Activated CD4-positive, alpha-beta memory T cell treated with anti-CD3 and anti-CD28 coated beads for 36 hours (primary cell): ENCODE measurements around the gene SIRT2. TPM values are rescaled to one million over a fixed set of nuclear protein-coding genes. Genes with fewer than 3 reads are reported as not detected.

Experiments used
- CTCF ChIA-PET: fragments of 350-600 bp; sonication (Branson Sonifier 250); formaldehyde crosslinking; loops from one replicate; lab custom pipeline; 2021; ENCODE audit warnings: antibody characterized with exemption, inconsistent platforms; lab: Charles Lee
- POLR2A ChIA-PET: fragments of 350-600 bp; sonication (Branson Sonifier 250); formaldehyde crosslinking; loops from one replicate; lab custom pipeline; 2021; ENCODE audit warnings: antibody characterized with exemption; lab: Charles Lee
- DNase-seq: peaks from one replicate; pipeline ENCODE4 v3.0.0-alpha.2; 2020
- H3K27ac Mint-ChIP-seq: one replicate; pipeline ENCODE4 v1.8.0; 2021; ENCODE audit warnings: mixed read lengths
- H3K27me3 Mint-ChIP-seq: one replicate; pipeline ENCODE4 v1.8.0; 2021; ENCODE audit warnings: mixed read lengths
- H3K36me3 Mint-ChIP-seq: one replicate; pipeline ENCODE4 v1.8.0; 2021; ENCODE audit warnings: mixed read lengths
- H3K4me1 Mint-ChIP-seq: one replicate; pipeline ENCODE4 v1.8.0; 2021; ENCODE audit warnings: low read depth, mixed read lengths
- H3K4me3 Mint-ChIP-seq: one replicate; pipeline ENCODE4 v1.8.0; 2021; ENCODE audit warnings: mild to moderate bottlenecking, mixed read lengths
- H3K9me3 Mint-ChIP-seq: one replicate; pipeline ENCODE4 v1.8.0; 2021; ENCODE audit warnings: mixed read lengths
- intact Hi-C: fragments of 100-400 bp; cut with micrococcal nuclease; formaldehyde crosslinking; loops from one replicate; pipeline ENCODE4 v1.15.1; 2023
- total RNA-seq, 2 experiments: library from RNA; stranded (reverse); gene quantifications; one replicate each; pipeline ENCODE4 v1.2.3, GENCODE V29; 2021

The SIRT2 gene
- total RNA-seq, 2 experiments from 2014 or later, result 23.5 to 24.6 TPM

DNA sequence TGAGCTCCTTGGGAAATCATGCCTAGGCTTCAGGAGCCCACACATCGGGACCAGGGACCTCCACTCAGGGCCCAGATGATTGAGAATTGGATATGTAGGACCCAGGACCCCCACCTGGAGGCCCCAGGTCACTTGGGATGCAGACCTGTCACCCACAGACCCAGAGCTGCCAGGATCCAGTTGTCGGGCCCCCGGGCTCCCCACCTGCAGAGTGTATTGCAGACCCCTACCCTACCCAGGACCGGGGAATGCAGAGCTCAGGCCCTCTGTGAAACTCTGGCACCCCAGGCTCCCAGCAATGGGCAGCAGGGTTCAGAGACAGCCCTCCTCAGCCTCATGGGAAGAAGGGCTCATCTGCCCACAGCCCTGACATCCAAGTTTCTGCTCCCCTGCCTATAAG, 6.2 kb upstream of the SIRT2 start:
- Mint-ChIP-seq H3K27ac (no peak overlapping the region), H3K4me3 (no peak overlapping the region), H3K9me3 (no peaks in the 10 kb centered on the region), H3K36me3 (peaks cover 40% of the 10 kb centered on the region), H3K4me1 (peaks cover 20% of the 10 kb centered on the region), H3K27me3 (no peaks in the 10 kb centered on the region)
- intact Hi-C loops, result no loop called here
- ChIA-PET POLR2A (interaction anchor here (0.7 kb wide), 1 partner anchor 136 kb away, joined by 3 read pairs; no protein-coding TSS in a partner anchor), CTCF (interaction anchor here (1.2 kb wide), 1 partner anchor 18 kb away, joined by 6 read pairs; no protein-coding TSS in a partner anchor)
- no peak for DNase-seq

GRCh38 chr19:38904581-38905539, 5.4 kb upstream of the SIRT2 start:
- CTCF ChIA-PET, result interaction anchor here (1.2 kb wide), 1 partner anchor 18 kb away, joined by 6 read pairs; no protein-coding TSS in a partner anchor
- no peaks in the 10 kb centered on the region for H3K27me3 Mint-ChIP-seq
- no peak overlapping the region for H3K4me3 Mint-ChIP-seq
- no peaks in the 10 kb centered on the region for H3K9me3 Mint-ChIP-seq
- POLR2A ChIA-PET, result no interaction called here
- intact Hi-C loops, result no loop called here
- peaks cover 40% of the 10 kb centered on the region for H3K36me3 Mint-ChIP-seq
- peak overlapping the region; percentile 49 for H3K27ac Mint-ChIP-seq
- DNase-seq, result no peak
- H3K4me1 Mint-ChIP-seq, result peaks cover 20% of the 10 kb centered on the region

DNA sequence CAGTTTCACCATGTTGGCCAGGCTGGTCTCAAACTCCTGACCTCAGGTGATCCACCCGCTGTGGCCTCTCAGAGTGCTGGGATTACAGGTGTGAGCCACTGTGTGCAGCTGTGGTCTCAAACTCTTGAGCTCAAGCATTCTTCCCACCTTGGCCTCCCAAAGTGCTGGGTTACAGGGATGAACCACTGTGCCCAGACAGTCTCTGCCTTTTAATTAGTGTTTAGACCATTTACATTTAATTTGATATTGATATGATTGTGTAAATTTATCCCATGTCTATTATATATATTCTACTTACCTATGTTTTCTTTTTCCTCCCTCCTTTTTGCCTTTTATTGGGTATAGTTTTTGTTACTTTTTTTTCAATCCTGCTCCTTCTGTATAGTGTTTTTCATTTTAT, 2.3 kb upstream of the SIRT2 start:
- intact Hi-C loops, result no loop called here
- peak overlapping the region; percentile 35 for H3K4me3 Mint-ChIP-seq
- peaks cover 33% of the 10 kb centered on the region for H3K4me1 Mint-ChIP-seq
- ChIA-PET CTCF (interaction anchor here (2.0 to 3.9 kb wide), 3 partner anchors 14 to 499 kb away, joined by 9 to 56 read pairs (median 30); partner anchors contain the start of genes FAM98C, MRPS12 and SARS2), POLR2A (no interaction called here)
- H3K27ac Mint-ChIP-seq, result no peak overlapping the region
- DNase-seq, result no peak
- H3K27me3 Mint-ChIP-seq, result no peaks in the 10 kb centered on the region
- peaks cover 20% of the 10 kb centered on the region for H3K36me3 Mint-ChIP-seq
- no peaks in the 10 kb centered on the region for H3K9me3 Mint-ChIP-seq

GRCh38 chr19:38900743-38901190, 1.3 kb upstream of the SIRT2 start:
- Mint-ChIP-seq H3K4me1 (peaks cover 33% of the 10 kb centered on the region), H3K4me3 (peak overlapping the region; percentile 95), H3K9me3 (no peaks in the 10 kb centered on the region), H3K36me3 (peaks cover 17% of the 10 kb centered on the region), H3K27ac (no peak overlapping the region), H3K27me3 (no peaks in the 10 kb centered on the region)
- no peak for DNase-seq
- ChIA-PET CTCF (interaction anchor here (0.9 to 3.9 kb wide), 8 partner anchors 13 to 573 kb away, joined by 3 to 56 read pairs (median 8); partner anchors contain the start of genes FAM98C, MRPS12 and SARS2), POLR2A (interaction anchor here (0.6 to 1.6 kb wide), 9 partner anchors 13 to 241 kb away, joined by 3 to 6 read pairs (median 3); partner anchors contain the start of genes MRPS12, RINL and SARS2)
- intact Hi-C loops, result no loop called here

GRCh38 chr19:38900202-38900629, 798 bp upstream of the SIRT2 start:
- CTCF ChIA-PET, result interaction anchor here (0.7 to 3.9 kb wide), 9 partner anchors 13 to 574 kb away, joined by 3 to 56 read pairs (median 7); partner anchors contain the start of genes FAM98C, MRPS12 and SARS2
- H3K4me3 Mint-ChIP-seq, result peak overlapping the region; percentile 95
- H3K27ac Mint-ChIP-seq, result peak overlapping the region; percentile 87

GRCh38 chr19:38898788-38899446, 501 bp downstream of the SIRT2 start:
- intact Hi-C loops, result loop anchor here (1.0 to 2.0 kb wide), 3 partner anchors 31 to 68 kb away; partner anchors contain the start of genes ECH1, MRPS12 and SARS2
- no peaks in the 10 kb centered on the region for H3K27me3 Mint-ChIP-seq
- peaks cover 30% of the 10 kb centered on the region for H3K4me1 Mint-ChIP-seq
- no peaks in the 10 kb centered on the region for H3K9me3 Mint-ChIP-seq
- peak overlapping the region; percentile 95 for H3K4me3 Mint-ChIP-seq
- CTCF ChIA-PET, result interaction anchor here (0.7 to 2.5 kb wide), 2 partner anchors 11 to 31 kb away, joined by 3 to 12 read pairs; partner anchors contain the start of genes MRPS12 and SARS2
- DNase-seq, result no peak
- H3K27ac Mint-ChIP-seq, result peak overlapping the region; percentile 87
- H3K36me3 Mint-ChIP-seq, result peaks cover 6% of the 10 kb centered on the region
- POLR2A ChIA-PET, result no interaction called here

More at GRCh38 chr19:38900202-38900629, 798 bp upstream of the SIRT2 start:
- Mint-ChIP-seq H3K9me3 (no peaks in the 10 kb centered on the region), H3K36me3 (peaks cover 15% of the 10 kb centered on the region), H3K27me3 (no peaks in the 10 kb centered on the region), H3K4me1 (peaks cover 33% of the 10 kb centered on the region)
- POLR2A ChIA-PET, result interaction anchor here (0.8 to 1.6 kb wide), 9 partner anchors 14 to 241 kb away, joined by 3 to 6 read pairs (median 3); partner anchors contain the start of genes MRPS12, RINL and SARS2
- DNase-seq, result no peak
- intact Hi-C loops, result no loop called here

GRCh38 chr19:38894968-38895367, 4.5 kb downstream of the SIRT2 start:
- ChIA-PET POLR2A (no interaction called here), CTCF (interaction anchor here (0.9 kb wide), 1 partner anchor 36 kb away, joined by 3 read pairs; the partner anchor contains the start of gene MRPS12)
- Mint-ChIP-seq H3K4me1 (peaks cover 13% of the 10 kb centered on the region), H3K9me3 (no peaks in the 10 kb centered on the region), H3K27me3 (no peaks in the 10 kb centered on the region), H3K4me3 (no peak overlapping the region), H3K36me3 (no peaks in the 10 kb centered on the region), H3K27ac (no peak overlapping the region)
- DNase-seq, result no peak
- intact Hi-C loops, result no loop called here

- no peak for DNase-seq
- H3K27me3 Mint-ChIP-seq, result no peaks in the 10 kb centered on the region
- no peak overlapping the region for H3K4me3 Mint-ChIP-seq
- intact Hi-C loops, result no loop called here
- peaks cover 7% of the 10 kb centered on the region for H3K4me1 Mint-ChIP-seq
- POLR2A ChIA-PET, result no interaction called here
- H3K36me3 Mint-ChIP-seq, result no peaks in the 10 kb centered on the region
- H3K9me3 Mint-ChIP-seq, result no peaks in the 10 kb centered on the region
- CTCF ChIA-PET, result interaction anchor here (1.3 kb wide), 1 partner anchor 23 kb away, joined by 3 read pairs; no protein-coding TSS in a partner anchor
- no peak overlapping the region for H3K27ac Mint-ChIP-seq
These were observed 6.1 kb downstream of the SIRT2 start for GRCh38 chr19:38893341-38893771.

GRCh38 chr19:38892841-38893240, 6.6 kb downstream of the SIRT2 start:
- no peaks in the 10 kb centered on the region for H3K36me3 Mint-ChIP-seq
- H3K27ac Mint-ChIP-seq, result no peak overlapping the region
- ChIA-PET CTCF (interaction anchor here (1.3 kb wide), 1 partner anchor 22 kb away, joined by 3 read pairs; no protein-coding TSS in a partner anchor), POLR2A (no interaction called here)
- no peaks in the 10 kb centered on the region for H3K9me3 Mint-ChIP-seq
- intact Hi-C loops, result no loop called here
- DNase-seq, result no peak
- no peak overlapping the region for H3K4me3 Mint-ChIP-seq
- peaks cover 3% of the 10 kb centered on the region for H3K4me1 Mint-ChIP-seq
- H3K27me3 Mint-ChIP-seq, result no peaks in the 10 kb centered on the region

- peaks cover 3% of the 10 kb centered on the region for H3K4me1 Mint-ChIP-seq
- H3K36me3 Mint-ChIP-seq, result no peaks in the 10 kb centered on the region
- CTCF ChIA-PET, result no interaction called here
These were observed 7.6 kb downstream of the SIRT2 start for GRCh38 chr19:38891771-38892170.

GRCh38 chr19:38890686-38891085, 8.7 kb downstream of the SIRT2 start:
- Mint-ChIP-seq H3K27me3 (no peaks in the 10 kb centered on the region), H3K4me1 (peaks cover 3% of the 10 kb centered on the region), H3K4me3 (no peak overlapping the region), H3K27ac (no peak overlapping the region), H3K36me3 (no peaks in the 10 kb centered on the region), H3K9me3 (no peaks in the 10 kb centered on the region)
- CTCF ChIA-PET, result no interaction called here
- intact Hi-C loops, result no loop called here
- DNase-seq, result no peak
- POLR2A ChIA-PET, result no interaction called here

More at GRCh38 chr19:38891771-38892170, 7.6 kb downstream of the SIRT2 start:
- Mint-ChIP-seq H3K27me3 (no peaks in the 10 kb centered on the region), H3K9me3 (no peaks in the 10 kb centered on the region), H3K4me3 (no peak overlapping the region), H3K27ac (no peak overlapping the region)
- DNase-seq, result no peak
- POLR2A ChIA-PET, result no interaction called here
- intact Hi-C loops, result no loop called here
